BE2C (cell line): ENCODE data around the gene GNAO1.

Experiments used
- DNase-seq: peaks from one replicate; pipeline ENCODE4 v3.0.0-alpha.2; 2020
- H3K27me3 ChIP-seq: fragments of 250-450 bp; sonication (Bioruptor Pico); 2 replicates; pipeline ENCODE4 v1.5.1; 2020; ENCODE audit warnings: mild to moderate bottlenecking
- H3K36me3 ChIP-seq: fragments of 250-450 bp; sonication (Bioruptor Pico); 2 replicates; pipeline ENCODE4 v1.5.1; 2020; ENCODE audit warnings: mild to moderate bottlenecking
- H3K4me1 ChIP-seq: fragments of 250-450 bp; sonication (Bioruptor Pico); 2 replicates; pipeline ENCODE4 v1.5.1; 2020
- H3K4me3 ChIP-seq: 2 replicates; pipeline ENCODE4 v1.5.1; 2011; ENCODE audit warnings: low read depth, low read length
- H3K9me3 ChIP-seq: fragments of 250-450 bp; sonication (Bioruptor Pico); 2 replicates; pipeline ENCODE4 v1.5.1; 2020
- CTCF ChIP-seq: IDR thresholded peaks from 2 replicates; pipeline ENCODE4 v1.5.1; 2012; ENCODE audit warnings: mild to moderate bottlenecking, low read depth, low read length

The GNAO1 gene

DNA sequence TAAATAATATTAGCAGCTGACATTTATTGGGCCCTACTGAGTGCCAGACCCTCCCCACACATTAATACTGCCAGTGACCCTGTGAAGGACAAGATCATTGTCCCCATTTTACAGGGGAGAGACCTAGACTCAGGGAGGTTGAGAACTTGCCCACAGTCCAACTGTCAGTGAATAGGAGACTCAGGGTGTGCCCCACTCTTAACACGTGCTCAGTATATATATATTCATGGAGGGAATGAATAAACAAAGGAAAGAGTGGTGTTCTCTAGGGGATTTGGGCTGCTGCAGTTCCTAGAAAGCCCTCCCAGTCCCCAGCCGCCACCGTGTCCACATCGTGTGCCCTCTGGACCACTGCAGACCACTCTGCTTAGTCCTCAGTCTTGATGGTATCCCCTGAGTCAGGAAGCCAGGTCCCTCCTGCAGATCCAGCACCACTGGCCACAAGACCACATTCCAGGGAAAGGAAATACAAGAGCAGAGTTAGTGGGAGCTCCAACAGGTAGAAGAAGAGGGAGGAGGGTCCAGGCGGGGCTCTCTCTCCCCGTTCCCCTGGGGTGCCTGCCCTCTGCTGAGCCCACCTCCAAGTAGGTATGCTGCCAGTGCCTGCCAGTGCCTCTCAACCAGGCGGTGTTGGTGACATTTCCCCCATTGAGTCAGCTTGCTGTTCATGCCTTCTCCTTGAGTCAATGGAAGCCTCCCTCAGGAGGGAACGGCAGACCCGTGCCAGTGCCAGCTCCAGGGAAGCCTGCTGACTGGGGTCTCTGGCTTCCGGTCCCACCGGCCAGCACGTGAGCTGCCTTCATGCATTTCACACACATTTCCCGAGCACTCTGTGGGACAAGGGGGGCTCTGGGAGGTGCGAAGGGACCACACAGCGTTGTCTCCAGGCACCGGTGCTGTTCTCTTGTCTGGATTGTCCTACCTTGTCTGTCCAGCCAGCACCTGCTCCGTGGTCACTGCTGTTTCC, 75.6 kb downstream of the GNAO1 start:
- TF ChIP-seq CTCF, result no peak
- Histone ChIP-seq H3K9me3 (no peaks in the 10 kb centered on the region), H3K4me3 (no peak overlapping the region), H3K4me1 (peaks cover 58% of the 10 kb centered on the region), H3K27me3 (no peaks in the 10 kb centered on the region), H3K36me3 (peaks cover 29% of the 10 kb centered on the region)
- no peak for DNase-seq

DNA sequence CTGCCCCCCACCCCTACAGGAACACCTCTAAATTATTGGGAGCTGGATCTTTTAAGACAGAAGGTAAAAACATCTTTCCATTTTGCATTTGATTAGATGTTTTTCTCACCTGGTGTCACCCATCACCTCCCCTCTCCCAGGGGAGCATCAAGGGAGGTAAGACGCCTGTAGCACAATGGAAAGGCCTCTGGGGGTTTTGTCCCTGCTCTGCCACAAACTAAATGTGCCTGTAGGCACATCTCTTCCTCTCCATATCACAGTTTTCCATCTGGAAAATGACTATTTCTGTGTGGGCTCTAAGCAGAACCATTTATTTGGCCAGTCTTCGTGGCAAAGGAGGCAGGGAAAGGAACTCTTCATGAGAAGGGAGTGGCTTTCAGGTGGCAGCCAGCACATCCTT, 76.6 kb downstream of the GNAO1 start:
- DNase-seq, result peak; percentile 61
- H3K36me3 ChIP-seq, result peaks cover 27% of the 10 kb centered on the region
- H3K9me3 ChIP-seq, result no peaks in the 10 kb centered on the region
- no peak for TF ChIP-seq CTCF
- H3K4me3 ChIP-seq, result peak overlapping the region; percentile 23
- H3K4me1 ChIP-seq, result peaks cover 49% of the 10 kb centered on the region
- H3K27me3 ChIP-seq, result no peaks in the 10 kb centered on the region

- no peaks in the 10 kb centered on the region for H3K9me3 ChIP-seq
- no peaks in the 10 kb centered on the region for H3K27me3 ChIP-seq
- peaks cover 30% of the 10 kb centered on the region for H3K36me3 ChIP-seq
- H3K4me3 ChIP-seq, result peak overlapping the region; percentile 23
- peaks cover 40% of the 10 kb centered on the region for H3K4me1 ChIP-seq
- no peak for DNase-seq
- TF ChIP-seq CTCF, result no peak
Measured at GRCh38 chr16:56268799-56269198, 77.5 kb downstream of the GNAO1 start.

GRCh38 chr16:56269281-56269680, 78.0 kb downstream of the GNAO1 start:
- peak; percentile 86 for DNase-seq
- H3K36me3 ChIP-seq, result peaks cover 35% of the 10 kb centered on the region
- H3K9me3 ChIP-seq, result no peaks in the 10 kb centered on the region

GRCh38 chr16:56269811-56270684, 78.8 kb downstream of the GNAO1 start:
- peaks cover 36% of the 10 kb centered on the region for H3K36me3 ChIP-seq
- no peaks in the 10 kb centered on the region for H3K27me3 ChIP-seq
- peak; percentile 74 for DNase-seq
- H3K9me3 ChIP-seq, result no peaks in the 10 kb centered on the region
- H3K4me3 ChIP-seq, result peak overlapping the region; percentile 23
- peak; percentile 57 for TF ChIP-seq CTCF
- H3K4me1 ChIP-seq, result peaks cover 33% of the 10 kb centered on the region

More at GRCh38 chr16:56269281-56269680, 78.0 kb downstream of the GNAO1 start:
- no peak for TF ChIP-seq CTCF
- Histone ChIP-seq H3K4me3 (peak overlapping the region; percentile 23), H3K4me1 (peaks cover 36% of the 10 kb centered on the region), H3K27me3 (no peaks in the 10 kb centered on the region)
